ENCODE results near the gene MICALL1. TPM values are rescaled to one million over a fixed set of nuclear protein-coding genes. Genes with fewer than 3 reads are reported as not detected.

MICALL1 gene
- total RNA-seq, 1 donor from 2014 or later = 29.1 TPM

DNA sequence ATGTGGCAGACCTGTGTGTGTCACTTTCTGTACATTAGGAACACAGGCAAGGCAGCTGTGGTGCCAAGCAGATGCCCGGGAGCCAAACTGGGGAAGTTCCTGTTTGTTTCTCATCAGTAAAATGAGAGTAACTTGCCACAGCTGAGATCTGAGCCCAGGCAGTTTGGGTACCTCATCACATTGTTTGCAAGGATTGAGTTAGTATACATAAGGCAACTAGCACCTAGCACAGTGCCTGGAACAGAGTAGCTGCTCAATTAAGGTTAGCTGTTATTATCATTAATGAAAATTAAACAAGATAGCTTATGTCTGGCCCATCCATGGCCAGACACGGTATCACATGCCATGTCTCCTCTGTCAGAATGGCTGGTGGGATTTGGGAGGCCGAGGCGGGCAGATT lies 70.5 kb downstream of the MICALL1 start:
- Mint-ChIP-seq H3K36me3 (ENCODE audit: low read depth) (no peaks in the 10 kb centered on the region), H3K4me3 (ENCODE audit: low read depth) (no peak overlapping the region), H3K9me3 (no peaks in the 10 kb centered on the region), H3K4me1 (ENCODE audit: low read depth) (no peaks in the 10 kb centered on the region), H3K27ac (no peak overlapping the region), H3K27me3 (ENCODE audit: low read depth) (no peaks in the 10 kb centered on the region)
- no peak for DNase-seq (ENCODE audit: low spot score)
- intact Hi-C loops (cut with micrococcal nuclease) = no loop called here

DNA sequence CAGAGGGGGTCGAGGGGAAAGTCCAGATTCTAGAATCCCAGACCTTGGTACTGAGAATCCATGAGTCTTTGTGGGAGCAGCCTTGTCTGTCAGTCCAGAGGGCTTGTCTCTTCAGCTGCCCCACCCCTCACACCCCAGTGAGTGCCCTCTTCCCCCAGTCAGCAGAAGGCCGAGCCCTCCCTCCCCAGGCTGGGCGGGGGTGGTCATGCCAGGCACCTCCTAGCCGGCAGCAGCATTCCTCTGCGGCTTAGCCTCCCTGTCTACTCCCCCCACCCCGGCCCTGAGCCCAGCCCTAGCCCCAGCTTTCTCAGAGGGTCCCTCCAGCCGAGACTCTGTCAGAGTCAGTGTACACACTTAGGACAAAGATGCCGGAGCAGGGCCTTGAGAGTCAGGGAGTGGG lies 73.7 kb downstream of the MICALL1 start:
- no peak for DNase-seq (ENCODE audit: low spot score)
- Mint-ChIP-seq H3K27ac (no peak overlapping the region), H3K4me3 (ENCODE audit: low read depth) (no peak overlapping the region), H3K9me3 (no peaks in the 10 kb centered on the region), H3K27me3 (ENCODE audit: low read depth) (no peaks in the 10 kb centered on the region), H3K36me3 (ENCODE audit: low read depth) (no peaks in the 10 kb centered on the region), H3K4me1 (ENCODE audit: low read depth) (no peaks in the 10 kb centered on the region)
- intact Hi-C loops (cut with micrococcal nuclease) = no loop called here

DNA sequence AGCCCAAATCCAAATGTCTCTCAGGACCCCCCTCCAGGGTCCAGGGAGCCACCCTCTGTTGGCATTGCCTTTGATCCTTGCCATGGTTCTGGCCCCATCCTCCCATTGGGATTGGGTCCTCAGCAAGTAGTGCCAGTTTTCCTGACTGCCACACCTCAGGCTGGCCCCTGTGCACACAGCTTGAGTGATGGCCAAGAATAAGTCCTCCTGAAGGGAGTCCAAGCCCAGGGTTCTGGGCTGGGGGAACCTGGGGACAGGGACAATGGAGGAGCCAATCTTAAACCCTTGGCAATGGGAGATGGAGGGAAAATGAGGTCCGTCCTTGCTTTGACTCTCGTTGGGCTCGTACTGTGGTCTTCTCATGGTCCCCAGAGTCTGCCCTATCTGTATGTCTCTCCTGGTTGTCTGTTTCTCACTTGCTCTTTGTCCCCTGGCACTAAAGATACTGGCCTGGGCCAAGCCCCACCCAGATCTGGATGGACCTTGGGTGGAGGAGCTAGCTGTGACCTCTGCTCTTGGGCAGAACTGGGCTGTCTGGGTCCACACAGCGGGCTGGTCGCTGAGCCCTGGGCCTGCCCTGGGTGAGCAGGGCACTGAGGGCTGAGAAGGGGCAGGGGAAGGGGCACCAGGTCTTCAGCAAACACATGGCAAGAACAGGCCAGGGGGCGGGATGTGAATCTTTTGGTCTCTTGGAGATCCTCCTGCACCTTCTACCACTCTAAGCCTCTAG lies 75.3 kb downstream of the MICALL1 start:
- no peak overlapping the region for H3K27ac Mint-ChIP-seq
- intact Hi-C loops (cut with micrococcal nuclease) = no loop called here
- no peak overlapping the region for H3K4me3 Mint-ChIP-seq (ENCODE audit: low read depth)
- no peaks in the 10 kb centered on the region for H3K36me3 Mint-ChIP-seq (ENCODE audit: low read depth)
- no peaks in the 10 kb centered on the region for H3K4me1 Mint-ChIP-seq (ENCODE audit: low read depth)
- H3K9me3 Mint-ChIP-seq = no peaks in the 10 kb centered on the region
- H3K27me3 Mint-ChIP-seq (ENCODE audit: low read depth) = no peaks in the 10 kb centered on the region
- DNase-seq (ENCODE audit: low spot score) = no peak

DNA sequence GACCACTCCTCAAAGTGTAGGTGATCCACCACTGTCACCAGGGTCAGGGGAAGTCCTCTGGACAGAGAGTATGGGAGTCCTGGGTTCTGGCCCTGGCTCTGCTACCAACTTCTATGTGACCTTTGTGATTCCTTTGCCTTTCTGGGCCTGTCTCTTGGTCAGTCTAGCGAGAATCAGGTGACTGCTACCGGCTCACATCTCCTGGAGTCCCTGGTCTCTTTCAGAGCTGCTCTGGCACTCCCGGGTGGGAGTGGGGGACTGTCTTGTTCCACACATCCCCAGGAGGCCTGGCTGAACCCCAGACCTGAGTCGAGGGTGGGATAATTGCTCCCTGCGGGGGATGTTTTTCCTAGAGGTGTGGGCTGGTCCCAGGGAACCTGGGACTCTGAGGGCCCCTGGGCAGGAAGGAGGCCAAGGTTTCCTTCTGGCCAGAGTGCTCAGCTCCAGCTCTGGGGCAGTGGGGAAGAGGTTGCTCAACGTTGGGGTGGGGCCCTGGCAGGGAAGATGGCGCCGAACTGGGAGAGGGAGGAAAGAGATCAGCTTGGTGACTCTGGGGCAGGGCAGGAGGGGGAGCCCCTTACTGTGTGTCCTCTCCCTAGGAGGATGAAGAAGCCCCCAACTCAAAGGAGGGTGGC lies 76.2 kb downstream of the MICALL1 start:
- Mint-ChIP-seq H3K9me3 (no peaks in the 10 kb centered on the region), H3K36me3 (ENCODE audit: low read depth) (no peaks in the 10 kb centered on the region), H3K27ac (no peak overlapping the region), H3K4me1 (ENCODE audit: low read depth) (no peaks in the 10 kb centered on the region), H3K4me3 (ENCODE audit: low read depth) (no peak overlapping the region), H3K27me3 (ENCODE audit: low read depth) (no peaks in the 10 kb centered on the region)
- intact Hi-C loops (cut with micrococcal nuclease) = no loop called here
- no peak for DNase-seq (ENCODE audit: low spot score)

DNA sequence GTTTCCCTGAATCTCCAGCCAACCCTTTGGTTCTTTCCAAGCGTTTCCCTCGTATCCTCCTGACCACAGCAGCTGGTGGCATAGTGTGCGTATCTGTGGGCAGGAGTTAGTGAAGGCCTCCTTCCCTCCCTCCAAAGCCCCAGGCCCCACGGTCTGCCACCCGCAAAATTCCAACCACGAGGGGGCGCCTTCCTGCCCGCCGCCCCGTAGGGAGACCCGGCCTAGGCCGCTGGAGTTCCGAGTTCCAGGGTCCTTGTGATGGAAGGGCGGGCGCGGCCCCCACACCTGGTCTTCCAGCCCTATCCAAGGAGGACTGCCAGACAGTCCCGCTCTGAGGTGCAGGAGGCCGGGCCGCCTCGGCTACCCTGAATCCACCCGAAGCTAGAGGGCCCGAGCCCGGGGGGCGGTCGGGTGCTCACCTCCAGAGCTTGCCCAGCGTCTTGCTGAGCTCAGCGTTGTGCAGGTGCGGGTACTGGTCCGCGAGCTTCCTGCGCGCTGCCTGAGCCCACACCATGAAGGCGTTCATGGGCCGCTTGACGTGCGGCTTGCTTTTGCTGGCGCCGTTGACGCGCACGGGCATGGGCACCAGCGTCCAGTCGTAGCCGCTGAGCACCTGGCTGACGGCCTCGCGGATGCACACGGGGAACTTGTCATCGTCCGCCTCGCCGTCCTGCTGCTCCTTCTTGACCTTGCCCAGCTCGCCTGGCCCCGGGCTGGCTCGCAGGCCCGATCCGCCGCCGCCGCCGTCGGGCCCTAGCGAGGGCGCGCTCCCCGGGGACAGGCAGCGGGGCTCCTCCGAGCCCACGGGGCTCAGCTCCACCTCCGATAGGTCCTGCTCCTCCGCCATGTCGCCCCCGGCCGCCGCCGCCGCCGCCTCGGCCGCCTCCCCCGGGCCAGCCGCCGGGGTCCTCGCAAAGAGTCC lies 77.1 kb downstream of the MICALL1 start:
- Mint-ChIP-seq H3K9me3 (no peaks in the 10 kb centered on the region), H3K36me3 (ENCODE audit: low read depth) (no peaks in the 10 kb centered on the region), H3K4me1 (ENCODE audit: low read depth) (no peaks in the 10 kb centered on the region), H3K27me3 (ENCODE audit: low read depth) (no peaks in the 10 kb centered on the region), H3K27ac (no peak overlapping the region), H3K4me3 (ENCODE audit: low read depth) (no peak overlapping the region)
- intact Hi-C loops (cut with micrococcal nuclease) = no loop called here
- DNase-seq (ENCODE audit: low spot score) = no peak

DNA sequence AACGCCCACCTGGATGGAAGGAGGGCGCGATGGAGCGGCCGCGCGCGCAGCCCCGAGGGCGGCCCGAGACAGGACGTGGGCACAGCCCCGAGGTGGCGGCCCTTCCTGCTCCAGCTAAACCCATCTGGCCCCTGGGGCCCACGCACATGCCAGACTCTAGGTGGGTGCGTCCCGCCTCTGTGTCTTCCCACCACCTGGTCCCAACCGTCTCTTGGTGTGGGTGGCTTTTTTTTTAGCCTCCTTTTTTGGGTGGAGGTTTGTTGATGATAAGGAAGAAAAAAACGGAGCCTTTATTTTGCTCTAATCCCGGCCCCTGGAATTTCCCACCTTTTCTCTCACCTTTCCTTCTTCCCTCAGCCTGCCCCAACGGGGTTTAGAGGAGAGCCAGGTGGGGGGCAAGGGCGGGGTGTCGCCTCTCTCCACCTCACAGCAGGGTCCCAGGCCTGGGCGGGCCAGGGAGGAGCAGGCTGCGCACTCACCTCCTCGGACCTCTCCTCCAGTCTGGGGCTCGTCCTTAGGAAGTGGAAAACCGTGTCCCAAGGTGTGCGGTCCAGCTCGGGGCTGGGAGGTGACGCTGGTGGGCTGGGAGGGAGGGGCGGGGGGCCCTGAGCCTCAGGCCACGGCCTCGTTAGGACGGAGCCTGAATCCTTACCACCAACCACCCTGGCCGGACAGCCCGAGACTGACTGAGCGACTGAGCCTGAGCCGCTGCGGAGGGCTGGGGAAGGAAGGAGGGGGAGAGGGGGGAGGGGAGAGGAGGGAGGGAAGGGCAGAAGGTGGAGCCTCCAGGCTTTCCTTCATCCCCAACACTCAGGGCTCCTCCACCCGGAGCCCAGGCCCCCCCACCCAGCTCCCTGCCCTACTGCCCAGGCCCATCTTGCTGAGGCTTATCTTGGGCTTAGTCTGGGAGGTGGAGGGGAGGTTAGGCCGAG lies 78.0 kb downstream of the MICALL1 start, which contains the start of gene SOX10:
TSS of gene SOX10 (minus strand) at position 696 of the 932 bp plus-strand sequence. CDS start 771 bp downstream, outside the sequence.
- Mint-ChIP-seq H3K9me3 (no peaks in the 10 kb centered on the region), H3K36me3 (ENCODE audit: low read depth) (no peaks in the 10 kb centered on the region), H3K4me1 (ENCODE audit: low read depth) (no peaks in the 10 kb centered on the region), H3K27me3 (ENCODE audit: low read depth) (no peaks in the 10 kb centered on the region), H3K4me3 (ENCODE audit: low read depth) (no peak within 1 kb of the TSS), H3K27ac (no peak within 1 kb of the TSS)
- DNase-seq (ENCODE audit: low spot score) = no peak
- intact Hi-C loops (cut with micrococcal nuclease) = no loop called here

DNA sequence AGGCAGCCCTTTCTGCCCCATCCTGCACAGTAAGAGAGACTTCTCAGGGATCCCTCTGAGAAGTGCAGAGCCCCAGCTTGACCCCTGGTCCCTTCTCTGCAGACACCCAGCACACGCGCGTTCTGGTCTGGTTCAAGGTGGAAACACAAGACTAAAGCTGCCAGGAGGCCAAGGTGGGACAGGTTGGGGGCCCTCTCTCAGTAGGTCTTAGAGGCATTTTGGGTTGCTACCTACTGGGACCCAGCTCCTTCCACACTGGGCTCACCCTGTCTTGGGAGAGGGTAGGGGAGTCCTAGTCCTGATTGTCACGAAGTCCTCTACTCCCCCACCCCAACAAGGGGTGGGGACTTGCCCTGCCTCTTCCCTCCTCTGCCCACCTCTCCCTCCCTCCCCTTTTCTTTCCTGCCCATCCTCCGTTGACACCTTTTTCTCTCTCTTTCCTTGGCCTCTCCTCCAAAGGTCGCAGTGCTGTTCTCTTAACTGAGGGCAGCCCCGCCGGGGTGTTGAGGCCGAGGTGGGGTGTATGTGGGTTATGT lies 79.0 kb downstream of the MICALL1 start:
- Mint-ChIP-seq H3K4me1 (ENCODE audit: low read depth) (no peaks in the 10 kb centered on the region), H3K27me3 (ENCODE audit: low read depth) (no peaks in the 10 kb centered on the region), H3K27ac (no peak overlapping the region), H3K9me3 (no peaks in the 10 kb centered on the region), H3K4me3 (ENCODE audit: low read depth) (no peak overlapping the region), H3K36me3 (ENCODE audit: low read depth) (no peaks in the 10 kb centered on the region)
- no peak for DNase-seq (ENCODE audit: low spot score)
- intact Hi-C loops (cut with micrococcal nuclease) = no loop called here

DNA sequence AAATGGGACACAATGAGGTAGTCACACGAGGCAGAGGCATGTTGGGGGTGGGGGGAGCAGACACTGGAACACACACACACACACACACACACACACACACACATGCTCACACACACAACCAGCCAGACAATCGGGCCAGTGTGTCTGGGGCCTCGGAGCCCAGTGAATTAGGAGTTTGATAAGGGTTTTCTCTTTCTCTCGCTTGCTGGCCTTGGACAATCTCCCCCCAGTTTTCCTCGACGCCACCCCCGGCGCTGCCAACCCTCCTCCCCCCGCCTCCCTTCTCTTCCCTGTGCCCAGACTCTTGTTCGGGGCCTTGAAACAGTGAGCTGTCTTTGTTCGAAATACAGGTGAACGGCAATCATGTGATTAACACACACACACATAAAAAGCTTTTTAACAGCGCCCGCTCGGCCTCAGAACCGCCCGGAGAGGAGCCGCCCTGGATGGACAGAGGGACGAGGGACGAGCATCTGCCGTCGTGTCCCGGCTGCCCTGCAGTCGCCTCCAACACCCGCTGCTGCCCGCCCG lies 79.7 kb downstream of the MICALL1 start:
- no peak for DNase-seq (ENCODE audit: low spot score)
- H3K27me3 Mint-ChIP-seq (ENCODE audit: low read depth) = no peaks in the 10 kb centered on the region
- no peaks in the 10 kb centered on the region for H3K4me1 Mint-ChIP-seq (ENCODE audit: low read depth)
- intact Hi-C loops (cut with micrococcal nuclease) = no loop called here
- H3K27ac Mint-ChIP-seq = no peak overlapping the region
- H3K9me3 Mint-ChIP-seq = no peaks in the 10 kb centered on the region
- no peak overlapping the region for H3K4me3 Mint-ChIP-seq (ENCODE audit: low read depth)
- no peaks in the 10 kb centered on the region for H3K36me3 Mint-ChIP-seq (ENCODE audit: low read depth)

DNA sequence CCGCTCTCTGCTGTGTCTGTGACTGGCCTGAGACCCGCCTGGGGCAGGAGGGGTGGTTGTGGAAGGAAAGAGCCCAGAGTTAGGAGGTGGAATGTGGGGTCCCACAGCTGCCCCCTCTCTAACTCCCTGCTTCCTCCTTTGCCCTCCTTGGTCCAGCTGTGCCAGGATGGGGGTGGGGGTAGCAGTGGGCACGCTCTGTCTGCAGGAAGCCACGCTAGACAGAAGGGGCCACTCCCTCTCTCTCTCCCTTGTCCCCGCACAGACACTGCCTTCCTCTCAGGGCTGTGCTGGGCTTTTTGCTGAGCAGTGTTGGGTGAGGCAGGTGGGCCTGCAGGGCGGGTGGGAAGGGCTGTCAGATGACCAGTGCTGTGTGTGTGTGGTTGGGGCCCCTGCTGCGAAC lies 80.3 kb downstream of the MICALL1 start:
- no peak overlapping the region for H3K27ac Mint-ChIP-seq
- H3K9me3 Mint-ChIP-seq = no peaks in the 10 kb centered on the region
- no peaks in the 10 kb centered on the region for H3K36me3 Mint-ChIP-seq (ENCODE audit: low read depth)
- no peaks in the 10 kb centered on the region for H3K4me1 Mint-ChIP-seq (ENCODE audit: low read depth)
- H3K27me3 Mint-ChIP-seq (ENCODE audit: low read depth) = no peaks in the 10 kb centered on the region
- no peak overlapping the region for H3K4me3 Mint-ChIP-seq (ENCODE audit: low read depth)
- intact Hi-C loops (cut with micrococcal nuclease) = no loop called here
- DNase-seq (ENCODE audit: low spot score) = no peak

DNA sequence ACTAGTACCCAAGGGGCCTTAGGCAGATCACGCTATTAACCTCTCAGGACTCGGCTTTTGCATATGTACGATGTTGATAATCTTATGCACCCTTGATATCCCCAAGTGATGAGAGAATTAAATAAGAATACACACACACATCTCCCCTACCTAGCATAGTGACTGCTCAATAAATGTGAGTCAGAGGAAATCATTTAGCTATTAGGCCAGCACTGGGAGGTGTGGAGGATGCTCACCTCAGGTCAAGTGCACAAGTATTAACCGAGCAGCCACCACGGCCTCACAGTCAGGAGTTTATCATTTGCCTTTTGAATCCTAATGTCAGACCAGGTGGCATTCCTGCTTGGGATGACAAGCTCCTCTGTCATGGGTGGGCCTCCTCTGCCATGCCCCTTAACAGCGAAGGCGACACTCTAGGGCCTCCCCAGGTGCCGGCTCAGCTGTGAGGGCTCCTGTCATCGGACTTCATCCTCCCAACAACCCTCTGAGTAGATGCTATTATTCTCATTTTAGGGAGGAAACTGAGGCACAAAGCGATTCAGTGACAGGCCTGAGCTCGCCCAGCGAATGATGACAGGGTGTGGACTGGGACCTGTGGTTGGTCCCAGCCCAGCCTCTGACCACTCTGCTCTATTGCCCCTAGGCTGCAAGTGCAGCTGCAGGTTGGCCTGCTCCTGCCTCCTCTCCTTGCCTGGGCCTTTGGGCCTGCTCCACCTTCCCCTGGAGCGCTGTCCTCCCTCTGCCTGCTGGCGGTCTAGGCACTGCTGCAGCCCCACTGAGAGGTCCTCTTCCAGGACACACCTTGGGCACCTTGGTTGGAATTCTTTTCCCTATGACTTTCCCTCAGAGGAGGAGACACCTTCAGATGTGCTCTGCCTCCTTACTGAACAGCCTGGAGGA lies 83.3 kb downstream of the MICALL1 start:
- Mint-ChIP-seq H3K27ac (no peak overlapping the region), H3K9me3 (no peaks in the 10 kb centered on the region), H3K4me3 (ENCODE audit: low read depth) (no peak overlapping the region), H3K36me3 (ENCODE audit: low read depth) (no peaks in the 10 kb centered on the region), H3K4me1 (ENCODE audit: low read depth) (no peaks in the 10 kb centered on the region), H3K27me3 (ENCODE audit: low read depth) (no peaks in the 10 kb centered on the region)
- no peak for DNase-seq (ENCODE audit: low spot score)
- intact Hi-C loops (cut with micrococcal nuclease) = no loop called here

DNA sequence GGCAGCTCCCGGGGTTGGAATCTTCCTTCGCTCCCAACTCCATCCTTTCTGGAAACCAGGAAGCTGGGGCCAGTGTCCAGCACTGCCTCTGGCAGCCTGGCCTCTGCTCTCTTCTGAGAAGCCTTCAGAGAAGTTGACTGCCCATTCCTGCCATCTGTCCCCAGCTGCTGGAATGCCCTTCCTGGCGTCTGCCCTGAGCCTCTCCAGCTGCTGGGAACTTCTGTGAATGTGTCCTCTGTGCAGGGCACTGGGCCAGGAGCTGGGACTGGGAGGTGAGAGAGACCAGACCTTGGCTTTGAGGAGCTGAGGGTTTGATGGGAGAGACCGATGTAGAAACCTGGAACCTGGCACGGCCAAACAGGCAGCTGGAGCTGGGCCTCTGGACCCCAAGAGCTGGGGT lies 84.2 kb downstream of the MICALL1 start:
- H3K4me3 Mint-ChIP-seq (ENCODE audit: low read depth) = no peak overlapping the region
- H3K36me3 Mint-ChIP-seq (ENCODE audit: low read depth) = no peaks in the 10 kb centered on the region
- H3K27me3 Mint-ChIP-seq (ENCODE audit: low read depth) = no peaks in the 10 kb centered on the region
- no peak for DNase-seq (ENCODE audit: low spot score)
- no peaks in the 10 kb centered on the region for H3K4me1 Mint-ChIP-seq (ENCODE audit: low read depth)
- intact Hi-C loops (cut with micrococcal nuclease) = no loop called here
- H3K27ac Mint-ChIP-seq = no peak overlapping the region
- no peaks in the 10 kb centered on the region for H3K9me3 Mint-ChIP-seq

All from activated T-helper 2 cell treated with anti-CD3 and anti-CD28 coated beads, Interferon-gamma antibody, Interleukin-2, Interleukin-4, amounts not matched to agents 10 μg/mL and 5 μg/mL and 100 μg/mL, durations not matched to agents 14 hours and 24 hours and 36 hours (primary cell).